Body of pancreas (tissue), 4 donors: ENCODE results near the gene SLC25A23. TPM values are rescaled to one million over a fixed set of nuclear protein-coding genes. Genes with fewer than 3 reads are reported as not detected.

Experiments
- ATAC-seq: fragments of 150-250 bp; one replicate; pipeline ENCODE4 v1.9.1; 2016
- DNase-seq, 4 donors: peaks; one replicate each; pipeline ENCODE4 v3.0.0-alpha.2; 2019
- H3K27ac ChIP-seq, 4 donors: fragments of 200-600 bp; sonication (generic); 1 replicate in 3 of 4; 2 replicates in 1 of 4; pipeline versions ENCODE4 v1.5.1 to v1.6.1; 2016 to 2019; ENCODE audit warnings: mild to moderate bottlenecking in 1 of 4, mixed read lengths in 1 of 4, moderate library complexity in 1 of 4
- H3K27me3 ChIP-seq, 2 donors: fragments of 200-600 bp; sonication (generic); one replicate each; pipeline ENCODE4 v1.6.0; 2016; ENCODE audit warnings: mild to moderate bottlenecking in 1 of 2
- H3K36me3 ChIP-seq, 2 donors: fragments of 200-600 bp; sonication (generic); replicated peaks in 1 of 2; 2 replicates each; pipeline ENCODE4 v1.5.1; 2016; ENCODE audit warnings: low read depth in 2 of 2; ENCODE audit not compliant: insufficient read depth in 1 of 2
- H3K4me1 ChIP-seq: fragments of 200-600 bp; sonication (generic); one replicate; pipeline ENCODE4 v1.6.0; 2016
- H3K4me3 ChIP-seq, 2 donors: fragments of 200-600 bp; sonication (generic); 1 replicate in 1 of 2; 2 replicates in 1 of 2; pipeline ENCODE4 v1.5.1; 2016 to 2019
- H3K9me3 ChIP-seq, 3 donors: fragments of 200-600 bp; sonication (generic); 1 replicate in 2 of 3; 2 replicates in 1 of 3; pipeline ENCODE4 v1.5.1; 2016
- POLR2A ChIP-seq, 3 donors: fragments of 450-650 bp; IDR thresholded peaks; one replicate each; pipeline ENCODE4 v1.6.1; 2016; ENCODE audit warnings: antibody characterized with exemption in 3 of 3, mild to moderate bottlenecking in 2 of 3
- WGBS, 2 donors: methylation state at CpG; one replicate each; pipeline ENCODE4 v1.1.5; 2017; 5-methylcytosine and 5-hydroxymethylcytosine counted together
- intact Hi-C: fragments of 100-400 bp; cut with DNase I; formaldehyde crosslinking; loops from one replicate; pipeline ENCODE4 v1.15.1; 2023
- total RNA-seq, 2 donors: library from RNA; depleted of rRNA; stranded (reverse); fragments of >200 nt; gene quantifications; one replicate each; pipeline ENCODE4 v1.1.0, GENCODE V29; 2016
- TF ChIP-seq, protein P1 (sequence below), 7 experiments: fragments of 450-650 bp in 4 of 7; fragments of 200-600 bp in 3 of 7; sonication (generic) in 3 of 7; IDR thresholded peaks; one replicate each; pipeline ENCODE4 v1.5.1; 2016 to 2019; ENCODE audit warnings: antibody characterized with exemption in 7 of 7

The SLC25A23 gene
- total RNA-seq, 2 donors from 2014 or later: 11.5 to 49.3 TPM

DNA sequence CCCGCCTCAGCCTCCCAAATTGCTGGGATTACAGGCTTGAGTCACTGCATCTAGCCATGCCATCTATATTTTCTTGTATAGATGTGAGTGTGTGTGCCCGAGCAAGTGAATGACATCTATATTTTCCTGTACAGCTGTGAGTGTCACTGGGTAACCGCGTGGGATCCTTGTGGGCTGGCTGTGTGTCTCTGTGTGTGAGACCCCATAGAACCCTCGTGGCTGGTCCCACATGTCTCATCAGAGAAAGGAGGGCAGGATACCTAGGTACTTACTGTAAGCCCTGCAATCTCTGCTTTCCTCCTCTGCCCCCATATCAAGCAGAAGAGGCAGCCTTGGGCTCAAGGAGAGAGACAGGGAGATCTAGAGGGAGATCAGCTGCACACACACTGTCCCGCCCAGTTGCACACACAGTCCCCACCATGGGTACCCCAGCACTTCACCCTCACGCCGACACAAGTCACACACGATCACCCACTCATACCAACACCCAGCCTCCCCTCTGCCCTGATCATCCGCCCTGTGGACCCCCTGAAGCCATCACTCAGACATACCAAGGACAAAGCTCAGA is 21.3 kb upstream of the SLC25A23 start:
- ATAC-seq: no peak
- Histone ChIP-seq H3K4me1 (peaks cover 12% of the 10 kb centered on the region), H3K9me3 (no peaks in the 10 kb centered on the region), H3K36me3 (no peaks in the 10 kb centered on the region), H3K27ac (no peak overlapping the region), H3K27me3 (no peaks in the 10 kb centered on the region), H3K4me3 (no peak overlapping the region)
- 58 to 79% methylated on average over 4 to 10 of the region's 10 CpGs for WGBS, 2 donors
- no peak for DNase-seq
- intact Hi-C loops: no loop called here
- TF ChIP-seq, protein P1, sequence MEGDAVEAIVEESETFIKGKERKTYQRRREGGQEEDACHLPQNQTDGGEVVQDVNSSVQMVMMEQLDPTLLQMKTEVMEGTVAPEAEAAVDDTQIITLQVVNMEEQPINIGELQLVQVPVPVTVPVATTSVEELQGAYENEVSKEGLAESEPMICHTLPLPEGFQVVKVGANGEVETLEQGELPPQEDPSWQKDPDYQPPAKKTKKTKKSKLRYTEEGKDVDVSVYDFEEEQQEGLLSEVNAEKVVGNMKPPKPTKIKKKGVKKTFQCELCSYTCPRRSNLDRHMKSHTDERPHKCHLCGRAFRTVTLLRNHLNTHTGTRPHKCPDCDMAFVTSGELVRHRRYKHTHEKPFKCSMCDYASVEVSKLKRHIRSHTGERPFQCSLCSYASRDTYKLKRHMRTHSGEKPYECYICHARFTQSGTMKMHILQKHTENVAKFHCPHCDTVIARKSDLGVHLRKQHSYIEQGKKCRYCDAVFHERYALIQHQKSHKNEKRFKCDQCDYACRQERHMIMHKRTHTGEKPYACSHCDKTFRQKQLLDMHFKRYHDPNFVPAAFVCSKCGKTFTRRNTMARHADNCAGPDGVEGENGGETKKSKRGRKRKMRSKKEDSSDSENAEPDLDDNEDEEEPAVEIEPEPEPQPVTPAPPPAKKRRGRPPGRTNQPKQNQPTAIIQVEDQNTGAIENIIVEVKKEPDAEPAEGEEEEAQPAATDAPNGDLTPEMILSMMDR (IDR thresholded peaks at IDR 0.05): no peak
- TF ChIP-seq POLR2A (IDR thresholded peaks at IDR 0.05): no peak

DNA sequence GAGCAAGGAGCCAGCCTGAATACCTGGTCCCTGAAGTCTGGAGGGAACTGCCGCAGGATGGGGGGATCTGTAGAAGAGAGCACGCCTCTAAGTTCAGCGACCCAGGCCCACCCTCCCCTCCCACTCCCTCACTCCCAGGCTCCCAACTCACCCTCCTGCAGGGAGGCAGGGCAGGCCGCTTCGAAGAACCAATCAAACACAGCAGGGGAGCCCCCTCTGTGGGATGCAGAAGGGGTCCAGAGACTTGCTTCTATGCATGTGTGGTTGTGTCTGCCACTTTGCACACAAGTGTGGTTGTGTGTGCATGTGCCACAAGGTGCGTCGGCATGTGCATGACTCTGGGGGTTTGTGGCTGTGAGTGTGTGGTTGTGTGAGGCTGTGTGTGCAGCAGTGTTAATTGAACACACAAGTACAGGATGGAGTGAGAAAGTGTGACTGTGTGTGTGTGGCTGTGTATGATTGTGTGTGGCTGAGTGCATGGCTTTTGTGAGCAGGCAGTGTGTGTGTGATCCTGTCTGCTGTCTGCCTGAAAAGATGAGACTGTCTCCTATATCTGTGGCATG is 20.3 kb upstream of the SLC25A23 start:
- no peak for DNase-seq
- TF ChIP-seq POLR2A (IDR thresholded peaks at IDR 0.05): no peak
- TF ChIP-seq, protein P1 (IDR thresholded peaks at IDR 0.05): no peak
- Histone ChIP-seq H3K27me3 (no peaks in the 10 kb centered on the region), H3K4me3 (no peak overlapping the region), H3K4me1 (peaks cover 20% of the 10 kb centered on the region), H3K9me3 (no peaks in the 10 kb centered on the region), H3K27ac (no peak overlapping the region), H3K36me3 (no peaks in the 10 kb centered on the region)
- intact Hi-C loops: no loop called here
- WGBS, 2 donors: 67 to 88% methylated on average over 2 of the region's 7 CpGs
- ATAC-seq: no peak

- DNase-seq (no peak), ATAC-seq (no peak)
- intact Hi-C loops: no loop called here
- Histone ChIP-seq H3K27ac (no peak overlapping the region), H3K9me3 (no peaks in the 10 kb centered on the region), H3K4me3 (no peak overlapping the region), H3K27me3 (no peaks in the 10 kb centered on the region), H3K4me1 (peaks cover 20% of the 10 kb centered on the region), H3K36me3 (no peaks in the 10 kb centered on the region)
- TF ChIP-seq, protein P1 (IDR thresholded peaks at IDR 0.05): no peak
- no peak for TF ChIP-seq POLR2A (IDR thresholded peaks at IDR 0.05)
- WGBS, 2 donors: 84 to 91% methylated on average over 7 to 10 of the region's 13 CpGs
These were observed 19.2 kb upstream of the SLC25A23 start for GRCh38 chr19:6478815-6479214.

DNA sequence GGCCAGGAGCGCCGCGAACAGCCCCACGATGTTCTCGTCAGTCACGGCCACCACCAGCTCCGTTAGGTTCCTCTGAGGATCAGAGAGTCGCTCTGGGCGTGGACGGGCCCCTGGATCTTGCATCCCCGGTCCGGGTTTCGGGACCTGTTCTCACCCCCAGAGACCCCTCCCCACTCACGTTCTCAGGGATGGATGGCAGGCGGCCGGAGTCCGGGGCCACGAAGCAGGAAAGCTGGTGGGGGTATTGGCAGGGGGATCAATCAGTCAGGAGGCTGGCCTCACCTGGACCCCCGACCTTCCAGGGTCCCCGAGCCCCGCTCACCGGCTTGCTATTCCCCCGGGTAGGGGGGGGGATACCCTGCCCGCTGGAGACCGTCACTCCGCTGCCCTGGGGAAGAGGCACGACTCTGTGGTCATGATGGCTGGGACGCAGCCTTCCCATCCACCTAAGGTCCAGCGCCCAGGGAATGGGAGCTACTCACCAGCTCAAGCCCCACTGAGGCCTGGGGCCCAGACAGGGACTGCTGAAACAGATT is 17.4 kb upstream of the SLC25A23 start:
- 38 to 43% methylated on average over 7 to 24 of the region's 29 CpGs for WGBS, 2 donors
- no peak for ATAC-seq
- TF ChIP-seq POLR2A (IDR thresholded peaks at IDR 0.05): no peak
- TF ChIP-seq, protein P1 (IDR thresholded peaks at IDR 0.05): no peak
- Histone ChIP-seq H3K9me3 (no peaks in the 10 kb centered on the region), H3K4me1 (peaks cover 30% of the 10 kb centered on the region), H3K4me3 (no peak overlapping the region), H3K27me3 (no peaks in the 10 kb centered on the region), H3K36me3 (no peaks in the 10 kb centered on the region), H3K27ac (no peak overlapping the region)
- no peak for DNase-seq
- intact Hi-C loops: no loop called here
